ENCODE measurements around the gene H2AZ2.
"Not testable (repeated sequence)": the region's sequence is repeated elsewhere in the genome, so short reads cannot be mapped to it uniquely, and the experiment has no call there.

The H2AZ2 gene

DNA sequence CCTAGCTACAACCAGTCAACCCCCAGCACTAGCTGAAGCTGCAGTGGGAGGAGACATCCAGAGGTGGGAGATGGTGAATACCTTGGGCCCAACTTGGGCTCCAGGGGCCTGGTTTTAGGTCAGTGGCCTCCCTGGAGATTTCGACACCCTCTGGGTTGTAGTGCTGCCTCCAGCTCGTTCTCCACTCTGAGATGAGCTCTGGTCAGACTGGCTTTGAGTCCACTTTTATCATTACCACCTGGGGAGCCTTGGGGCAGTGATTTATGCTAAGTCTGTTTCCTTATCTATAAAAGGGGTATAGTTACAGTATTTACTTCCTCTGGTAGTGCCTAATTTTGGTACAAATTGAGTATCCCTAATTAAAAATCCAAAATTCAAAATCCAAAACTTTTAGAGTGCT, 28.6 kb downstream of the H2AZ2 start:
- FAIRE-seq: no peak
- no peak for DNase-seq (ENCODE audit: low spot score)

DNA sequence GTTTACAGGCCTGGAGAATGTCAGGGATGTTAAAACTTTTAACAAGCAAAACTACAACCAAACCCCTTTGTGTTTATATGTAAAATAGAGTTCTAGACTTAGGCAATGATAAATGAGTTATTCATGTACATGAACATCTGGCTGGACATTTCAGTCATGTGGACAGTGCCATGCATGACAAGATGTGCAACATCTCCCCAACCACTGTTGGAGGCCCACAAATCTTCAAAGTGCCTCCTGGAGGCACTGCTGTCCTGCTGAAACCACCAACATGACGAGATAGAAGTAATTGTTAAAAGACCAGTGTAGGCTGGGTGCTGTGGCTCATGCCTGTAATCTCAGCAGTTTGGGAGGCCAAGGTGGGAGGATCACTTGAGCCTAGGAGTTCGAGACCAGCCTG, 33.0 kb downstream of the H2AZ2 start:
- FAIRE-seq (no peak), DNase-seq (ENCODE audit: low spot score) (no peak)

DNA sequence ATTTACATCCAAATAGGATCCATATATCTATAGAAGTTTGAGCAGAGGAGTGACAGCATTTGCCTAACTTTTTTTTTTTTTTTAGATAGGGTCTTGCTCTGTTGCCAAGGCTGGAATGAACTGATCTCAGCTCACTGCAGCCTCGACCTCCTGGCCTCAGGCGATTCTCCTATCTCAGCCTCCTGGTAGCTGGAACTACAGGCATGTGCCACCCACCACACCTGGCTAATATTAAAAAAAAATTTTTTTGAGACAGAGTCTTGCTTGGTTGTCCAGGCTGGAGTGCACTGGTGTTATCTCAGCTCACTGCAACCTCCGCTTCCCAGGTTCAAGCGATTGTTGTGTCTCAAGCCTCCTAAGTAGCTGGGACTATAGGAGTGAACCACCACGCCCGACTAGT, 36.3 kb downstream of the H2AZ2 start:
- DNase-seq (ENCODE audit: low spot score): no peak
- no peak for FAIRE-seq

DNA sequence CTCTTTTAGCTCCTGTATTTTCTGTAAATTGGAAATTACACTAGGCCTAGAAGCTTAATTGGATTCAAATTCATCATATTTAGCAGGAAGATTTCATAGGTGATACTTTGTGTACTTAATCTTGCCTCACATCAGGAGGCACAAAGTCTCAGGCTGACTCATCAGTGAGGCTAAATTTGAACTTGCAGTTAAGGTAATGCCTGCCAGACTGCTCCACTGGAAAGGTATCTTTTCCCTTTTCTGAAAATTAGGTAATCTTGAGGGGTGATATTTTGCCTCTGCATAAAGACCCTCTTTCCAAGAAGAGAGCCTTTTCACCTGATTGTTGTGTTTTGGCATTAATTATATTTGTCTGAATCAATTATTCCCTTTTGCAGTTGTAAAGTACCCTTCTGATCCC, 36.8 kb downstream of the H2AZ2 start:
- FAIRE-seq: no peak
- DNase-seq (ENCODE audit: low spot score): no peak

DNA sequence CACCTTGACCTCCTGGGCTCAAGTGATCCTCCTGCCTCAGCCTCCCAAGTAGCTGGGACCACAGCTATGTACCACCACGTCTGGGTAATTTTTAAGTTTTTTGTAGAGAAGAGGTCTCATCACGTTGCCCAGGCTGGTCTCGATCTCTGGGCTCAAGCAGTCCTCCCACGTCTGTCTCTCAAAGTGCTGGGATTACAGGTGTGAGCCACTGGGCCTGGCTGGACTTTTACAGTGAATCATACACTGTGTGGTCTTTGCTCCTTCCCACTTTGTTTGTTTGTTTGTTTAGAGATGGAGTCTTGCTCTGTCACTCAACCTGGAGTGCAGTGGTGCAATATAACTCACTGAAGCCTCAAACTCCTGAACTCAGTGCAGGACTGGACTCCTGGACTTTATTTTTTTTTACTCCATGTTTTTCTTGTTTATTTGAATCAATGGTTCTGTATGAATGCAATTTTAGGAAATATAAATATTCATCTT, 38.9 kb downstream of the H2AZ2 start:
- FAIRE-seq: no peak

DNA sequence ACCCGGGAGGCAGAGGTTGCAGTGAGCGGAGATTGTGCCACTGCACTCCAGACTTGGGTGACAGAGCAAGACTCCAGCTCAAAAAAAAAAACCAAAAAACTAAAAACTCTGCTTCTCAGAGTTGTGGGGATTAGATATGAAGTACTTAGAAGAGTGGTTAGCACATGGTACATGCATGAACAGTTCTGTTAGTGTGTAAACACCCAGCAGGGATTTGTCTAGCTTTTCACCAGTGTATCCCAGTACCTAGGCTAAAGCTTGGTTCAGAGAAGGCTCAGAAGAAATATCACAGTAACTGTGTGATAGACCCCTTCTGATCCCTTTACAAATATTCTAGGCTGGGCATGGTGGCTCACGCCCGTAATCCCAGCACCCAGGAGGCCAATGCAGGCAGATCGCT, 41.9 kb downstream of the H2AZ2 start:
- FAIRE-seq: no peak
- DNase-seq (ENCODE audit: low spot score): no peak

More for the DNA sequence above, 38.9 kb downstream of the H2AZ2 start:
- no peak for DNase-seq (ENCODE audit: low spot score)

DNA sequence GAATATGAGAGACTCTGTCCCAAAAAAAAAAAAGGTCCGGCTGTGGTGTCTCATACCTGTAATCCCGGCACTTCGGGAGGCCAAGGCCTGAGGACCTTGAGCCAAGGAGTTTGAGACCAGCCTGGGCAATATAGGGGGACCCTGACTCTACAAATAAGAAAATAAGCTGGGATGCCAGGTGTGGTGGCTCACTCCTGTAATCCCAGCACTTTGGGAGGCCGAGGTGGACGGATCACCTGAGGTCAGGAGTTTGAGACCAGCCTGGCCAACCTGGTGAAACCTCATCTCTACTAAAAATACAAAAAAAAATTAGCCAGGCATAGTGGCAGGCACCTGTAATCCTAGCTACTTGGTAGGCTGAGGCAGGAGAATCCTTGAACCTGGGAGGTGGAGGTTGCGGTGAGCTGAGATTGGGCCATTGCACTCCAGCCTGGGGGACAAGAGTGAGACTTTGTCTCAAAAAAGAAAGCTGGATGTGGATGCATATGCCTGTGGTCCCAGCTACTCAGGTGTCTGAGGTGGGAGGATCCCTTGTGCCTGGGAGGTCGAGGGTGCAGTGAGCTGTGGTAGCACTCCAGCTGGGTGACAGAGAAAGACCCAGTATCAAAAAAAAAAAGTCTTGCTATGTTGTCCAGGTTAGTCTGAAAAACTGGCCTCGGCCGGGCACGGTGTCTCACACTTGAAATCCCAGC, 43.9 kb downstream of the H2AZ2 start:
- not testable (repeated sequence) for FAIRE-seq

DNA sequence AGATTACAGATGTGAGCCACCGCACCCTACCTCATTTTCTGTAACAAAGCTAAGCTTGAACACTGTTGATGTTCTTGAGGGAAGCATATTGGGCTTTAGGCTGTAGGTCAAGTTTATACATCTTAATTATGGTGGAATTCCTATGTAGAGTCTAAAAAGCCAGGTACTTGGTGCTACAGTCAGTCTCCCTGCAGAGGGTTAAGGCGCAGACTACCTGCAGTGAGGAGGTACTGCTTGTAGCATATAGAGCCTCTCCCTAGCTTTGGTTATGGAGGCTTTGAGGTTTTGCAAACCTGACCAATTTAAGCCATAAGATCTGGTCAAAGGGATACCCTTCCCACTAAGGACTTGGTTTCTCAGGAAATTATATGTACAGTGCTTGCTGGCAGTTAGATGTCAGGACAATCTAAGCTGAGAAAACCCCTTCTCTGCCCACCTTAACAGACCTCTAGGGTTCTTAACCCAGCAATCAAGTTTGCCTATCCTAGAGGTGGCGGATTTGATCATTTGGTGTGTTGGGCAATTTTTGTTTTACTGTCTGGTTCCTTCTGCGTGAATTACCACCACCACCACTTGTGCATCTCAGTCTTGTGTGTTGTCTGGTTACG, 45.4 kb downstream of the H2AZ2 start:
- FAIRE-seq (no peak), DNase-seq (ENCODE audit: low spot score) (no peak)

More for the DNA sequence above, 43.9 kb downstream of the H2AZ2 start:
- not testable (repeated sequence) for DNase-seq (ENCODE audit: low spot score)

DNA sequence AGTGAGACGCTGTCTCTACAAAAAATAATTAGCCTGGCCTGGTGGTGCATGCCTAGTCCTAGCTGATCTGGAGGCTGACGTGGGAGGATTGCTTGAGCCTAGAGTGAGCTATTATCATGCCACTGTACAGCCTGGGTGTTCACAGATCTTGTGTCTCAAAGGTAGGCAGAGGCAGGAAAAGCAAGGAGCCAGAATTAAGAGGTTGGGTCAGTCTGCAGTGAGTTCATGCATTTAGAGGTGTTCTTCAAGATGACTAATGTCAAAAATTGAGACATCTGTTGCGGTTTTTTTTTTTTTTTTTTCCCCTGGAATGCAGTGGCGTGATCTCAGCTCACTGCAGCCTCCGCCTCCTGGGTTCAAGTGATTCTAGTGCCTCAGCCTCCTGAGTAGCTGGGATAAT, 46.0 kb downstream of the H2AZ2 start:
- DNase-seq (ENCODE audit: low spot score) (peak; percentile 39), FAIRE-seq (no peak)

DNA sequence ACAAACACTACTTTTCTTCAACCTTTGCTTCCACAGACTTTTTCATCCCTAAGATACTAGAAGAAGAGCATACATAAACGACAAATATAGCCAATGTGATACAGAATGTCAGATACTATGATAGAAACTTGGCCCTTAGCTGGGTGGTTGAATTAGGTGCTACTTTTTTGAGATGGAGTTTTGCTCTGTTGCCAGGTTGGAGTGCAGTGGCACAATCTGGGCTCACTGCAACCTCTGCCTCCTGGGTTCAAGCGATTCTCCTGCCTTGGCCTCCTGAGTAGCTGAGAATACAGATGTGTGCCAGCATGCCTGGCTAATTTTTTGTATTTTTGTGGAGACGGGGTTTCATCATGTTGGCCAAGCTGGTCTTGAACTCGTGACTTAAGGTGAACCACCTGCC, 47.9 kb downstream of the H2AZ2 start:
- FAIRE-seq (no peak), DNase-seq (ENCODE audit: low spot score) (no peak)

DNA sequence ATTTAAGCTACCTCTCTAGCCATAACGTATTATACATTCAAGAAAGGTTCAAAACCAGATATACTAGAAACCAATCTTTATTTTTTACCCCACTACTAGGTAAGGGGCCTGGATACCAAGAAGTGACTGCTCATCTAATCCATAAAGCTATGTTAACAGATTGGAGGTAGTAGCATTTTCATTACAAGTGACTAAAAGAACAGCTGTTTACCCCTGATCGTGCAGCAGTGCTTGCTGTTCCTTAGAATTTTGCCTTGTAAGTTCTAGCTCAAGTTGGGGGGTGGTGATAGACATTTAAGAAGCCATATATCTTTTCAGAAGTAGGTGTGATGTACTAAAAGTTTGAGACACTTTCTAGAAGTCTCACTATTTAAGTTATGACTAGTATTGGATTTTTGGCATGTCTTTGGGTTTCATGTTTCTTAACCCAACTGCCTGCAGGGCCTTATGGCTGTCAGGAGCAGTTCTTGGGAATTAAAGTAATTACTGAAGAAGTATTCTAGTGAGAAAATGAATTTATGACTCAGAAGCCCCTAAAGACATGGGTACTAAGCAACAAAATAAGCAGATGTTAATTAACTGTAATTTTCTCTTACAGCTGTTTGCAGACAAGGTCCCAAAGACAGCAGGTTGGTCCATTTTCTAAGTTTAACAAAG, 49.1 kb downstream of the H2AZ2 start:
- DNase-seq (ENCODE audit: low spot score) (no peak), FAIRE-seq (no peak)

DNA sequence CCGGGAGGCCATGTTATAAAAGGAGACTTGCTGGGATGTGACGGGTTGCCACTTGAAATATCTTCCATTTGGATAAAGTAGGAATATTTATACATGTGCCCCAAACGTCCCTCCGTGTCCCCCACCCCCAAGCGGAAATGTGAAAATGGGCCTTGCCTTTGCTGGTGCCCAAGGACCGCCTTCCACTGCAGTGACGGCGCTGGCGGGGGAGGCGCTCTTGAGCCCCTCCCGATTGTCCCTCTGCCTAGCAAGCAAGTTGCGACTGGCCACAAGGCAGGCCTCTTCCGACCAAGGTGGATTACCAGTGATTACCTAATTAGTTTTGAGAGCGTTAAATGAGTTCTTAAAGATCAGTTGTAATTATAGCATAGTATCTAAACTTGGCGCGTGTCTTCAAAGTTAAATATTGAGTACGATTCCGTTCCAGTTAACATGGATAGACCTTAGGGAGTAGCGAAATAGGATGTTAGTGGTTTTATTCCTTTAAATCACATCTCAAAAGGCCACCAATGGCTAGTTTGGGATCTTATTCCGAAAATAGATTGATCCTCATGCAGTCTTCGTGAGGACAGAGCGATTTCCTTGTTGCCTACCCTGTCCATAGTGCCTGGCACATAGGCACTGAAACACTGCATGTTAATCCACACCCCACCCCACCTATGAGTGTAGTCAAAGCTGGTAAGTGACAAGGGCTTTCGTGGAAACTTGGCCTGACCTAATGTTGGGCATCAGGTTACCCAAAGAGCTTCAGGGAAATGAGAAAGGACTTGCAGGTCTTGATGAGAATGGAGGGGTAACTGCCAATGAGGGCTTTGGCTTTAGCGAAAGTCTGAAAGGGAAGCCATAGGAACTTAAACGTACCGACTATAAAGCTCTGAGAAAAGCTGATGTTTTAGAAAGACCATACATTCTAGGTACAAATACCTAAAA, 50.3 kb downstream of the H2AZ2 start:
- peak; percentile 54 for FAIRE-seq
- DNase-seq (ENCODE audit: low spot score): peak; percentile 83

DNA sequence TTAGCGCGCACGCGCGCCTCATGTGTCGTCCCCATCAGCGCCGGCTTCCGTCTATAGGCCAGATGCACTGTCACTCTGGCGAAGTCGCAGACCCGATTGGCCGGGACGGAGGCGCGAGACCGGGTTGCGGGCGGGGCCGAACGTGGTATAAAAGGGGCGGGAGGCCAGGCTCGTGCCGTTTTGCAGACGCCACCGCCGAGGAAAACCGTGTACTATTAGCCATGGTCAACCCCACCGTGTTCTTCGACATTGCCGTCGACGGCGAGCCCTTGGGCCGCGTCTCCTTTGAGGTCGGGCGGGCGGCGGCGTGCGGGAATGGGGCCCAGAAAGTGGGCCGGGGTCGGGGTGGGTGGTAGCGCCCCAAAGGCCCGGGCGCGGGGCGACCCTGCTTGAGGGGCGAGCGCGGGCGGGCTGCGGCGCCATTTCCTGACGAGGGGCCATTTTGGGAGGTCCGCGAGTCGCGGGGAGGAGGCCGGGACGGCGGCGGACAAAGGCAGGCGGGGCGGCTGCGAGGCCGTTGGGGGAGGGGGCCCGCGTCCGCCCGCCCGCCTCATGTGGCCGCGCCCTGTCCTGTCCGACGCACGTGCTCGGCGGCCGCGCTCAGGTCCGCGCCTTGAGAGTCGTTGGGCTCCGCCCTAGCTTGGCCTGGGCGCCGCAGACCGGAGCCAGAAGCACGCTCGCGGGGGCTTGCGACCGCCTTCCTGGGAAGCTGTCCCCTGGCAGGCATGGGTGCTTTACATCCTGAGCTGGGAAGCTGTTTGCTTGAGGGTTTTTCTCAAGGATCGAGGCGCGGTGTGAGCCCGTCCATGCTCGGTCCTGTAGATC, 51.2 kb downstream of the H2AZ2 start, which contains the start of gene PPIA:
Gene PPIA (plus strand): TSS at position 178 of the 825 bp plus-strand sequence. CDS start 44 bp downstream, at position 222.
- FAIRE-seq: peak; percentile 36
- peak; percentile 97 for DNase-seq (ENCODE audit: low spot score)

DNA sequence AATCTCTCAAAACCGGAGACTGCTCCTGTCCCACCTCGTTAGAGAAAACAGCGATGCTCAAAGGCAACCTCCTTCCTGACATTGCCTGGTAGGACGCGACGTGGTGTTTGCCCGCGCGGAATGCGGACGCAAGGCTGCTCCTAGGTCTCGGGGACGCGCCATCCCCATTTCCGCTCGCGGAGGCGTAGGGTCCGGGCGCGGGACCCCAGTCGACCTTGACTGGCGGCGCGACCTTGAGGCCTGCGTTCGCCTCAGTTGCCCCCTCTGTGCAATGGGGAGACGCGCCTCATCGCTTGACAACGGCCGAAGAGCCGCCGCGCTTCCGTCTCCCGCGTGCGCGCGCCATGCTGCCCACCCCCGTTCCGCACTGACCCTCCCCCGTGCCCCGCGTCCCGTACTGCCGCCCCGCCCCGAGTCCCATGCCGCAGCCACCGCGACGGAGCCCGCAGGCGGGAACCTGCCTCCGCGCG, 51.8 kb downstream of the H2AZ2 start:
- DNase-seq (ENCODE audit: low spot score) (peak; percentile 61), FAIRE-seq (no peak)

DNA sequence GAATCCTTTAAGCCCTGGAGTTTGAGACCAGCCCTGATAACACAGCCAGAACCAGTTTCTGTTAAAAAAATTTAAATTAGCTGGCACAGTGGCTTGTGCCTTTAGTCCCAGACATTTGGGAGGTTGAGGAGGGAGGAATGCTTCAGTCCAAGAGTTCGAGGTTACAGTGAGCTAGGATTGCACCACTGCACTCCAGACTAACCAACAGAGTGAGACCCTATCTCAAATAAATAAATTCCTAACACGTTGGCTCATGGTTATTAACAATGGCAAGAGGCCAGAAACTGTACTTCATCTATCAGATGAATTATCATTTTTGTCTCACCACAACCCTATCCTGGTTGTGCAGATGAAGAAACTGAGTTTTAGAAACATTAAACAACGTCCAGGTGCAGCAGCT, 53.6 kb downstream of the H2AZ2 start:
- FAIRE-seq: no peak

DNA sequence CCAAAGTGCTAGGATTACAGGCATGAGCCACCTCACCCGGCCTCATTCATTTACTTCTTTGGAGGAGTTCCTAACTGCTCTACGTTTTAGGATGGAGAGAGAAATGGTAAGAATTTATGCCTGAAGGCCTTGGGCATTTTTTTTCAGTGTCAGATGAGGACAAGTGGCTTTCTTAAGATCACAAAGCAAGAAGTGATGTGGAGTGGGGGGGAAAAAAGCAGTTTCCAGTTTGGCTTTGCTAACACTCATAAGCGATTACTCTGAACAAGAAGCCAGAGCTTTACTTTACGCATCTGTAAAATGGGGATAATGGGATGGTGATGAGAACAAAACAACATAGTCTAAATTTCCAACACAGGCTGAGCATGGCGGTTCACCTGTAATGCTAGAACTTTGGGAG, 54.0 kb downstream of the H2AZ2 start:
- FAIRE-seq: no peak
- DNase-seq (ENCODE audit: low spot score): no peak

More for the DNA sequence above, 53.6 kb downstream of the H2AZ2 start:
- no peak for DNase-seq (ENCODE audit: low spot score)

DNA sequence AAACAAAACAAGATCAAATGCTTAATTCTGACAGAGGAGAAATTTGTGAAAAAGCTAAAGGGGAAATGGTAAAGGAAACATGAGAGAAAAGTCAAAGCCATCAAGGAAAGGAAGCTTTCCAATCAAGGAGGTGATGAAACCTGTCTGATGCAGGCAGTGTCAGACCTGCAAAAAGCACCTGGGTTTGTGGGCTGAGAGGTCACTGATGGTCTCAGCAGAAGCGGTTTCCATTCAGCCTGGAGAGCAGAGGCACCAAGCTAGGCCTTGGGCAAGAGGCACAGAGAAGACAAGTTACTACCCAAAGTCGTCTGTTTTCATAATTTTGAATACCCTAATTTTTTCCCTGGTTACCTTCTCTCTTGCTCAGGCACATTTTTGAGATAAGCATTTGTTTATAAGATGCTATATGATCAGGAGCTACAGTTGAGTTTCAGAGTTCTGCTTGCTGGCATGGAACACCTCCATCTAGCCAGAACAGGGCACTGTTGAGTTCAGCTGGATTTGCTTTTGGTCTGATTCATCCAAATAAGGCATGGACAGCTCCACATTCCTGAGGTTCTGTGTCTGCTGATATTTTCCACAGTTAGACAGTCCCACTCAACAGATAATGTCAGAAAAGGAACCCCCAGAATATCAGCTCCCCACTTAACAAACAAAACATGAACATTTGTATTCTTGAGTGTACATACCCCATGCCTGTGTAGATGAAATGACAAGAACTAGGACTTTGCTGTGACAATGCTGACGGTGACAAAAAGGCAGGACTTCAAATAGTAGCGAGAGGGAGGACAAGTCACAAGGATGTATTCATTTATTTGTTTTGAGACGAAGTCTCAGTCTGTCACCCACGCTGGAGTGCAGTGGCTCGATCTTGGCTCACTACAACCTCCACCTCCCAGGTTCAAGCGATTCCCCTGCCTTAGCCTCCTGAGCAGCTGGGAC, 56.3 kb downstream of the H2AZ2 start:
- FAIRE-seq (no peak), DNase-seq (ENCODE audit: low spot score) (no peak)

DNA sequence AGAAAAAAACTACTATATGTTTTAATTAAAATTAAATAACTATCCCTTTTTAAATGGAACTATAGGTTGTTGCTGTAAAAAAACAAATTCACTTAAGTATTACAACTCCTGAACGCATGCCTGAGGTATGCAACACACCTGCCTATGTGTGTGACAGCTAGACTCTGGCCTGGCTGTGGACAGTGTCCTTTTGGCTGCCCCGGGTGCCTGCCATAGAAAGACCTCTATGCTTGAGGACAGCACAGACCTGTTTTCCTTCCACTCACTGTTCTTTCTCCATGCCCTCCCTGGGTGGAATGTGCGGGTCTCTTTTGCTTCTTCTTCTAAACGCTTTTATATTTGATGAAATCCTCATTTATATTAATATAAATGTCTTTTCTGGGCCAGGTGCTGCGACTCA, 57.9 kb downstream of the H2AZ2 start:
- no peak for DNase-seq (ENCODE audit: low spot score)
- no peak for FAIRE-seq

DNA sequence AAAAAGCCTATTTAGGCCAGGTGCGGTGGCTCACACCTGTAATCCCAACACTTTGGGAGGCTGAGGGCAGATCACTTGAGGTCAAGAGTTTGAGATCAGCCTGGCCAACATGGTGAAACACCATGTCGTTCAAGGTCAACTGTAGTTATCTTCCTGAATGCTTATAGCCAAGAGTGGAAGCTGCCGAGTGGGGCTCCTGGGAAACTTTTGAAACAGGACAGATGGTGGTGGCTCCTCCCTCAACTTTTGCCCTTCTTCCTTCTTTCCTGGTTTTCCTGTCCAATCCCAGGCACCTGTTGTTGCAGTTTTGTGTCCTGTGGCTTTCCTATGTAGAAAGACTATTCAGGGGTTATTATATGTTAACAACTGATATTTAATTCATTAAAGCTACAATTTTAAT, 60.1 kb downstream of the H2AZ2 start:
- no peak for FAIRE-seq

More for the DNA sequence above, 60.1 kb downstream of the H2AZ2 start:
- no peak for DNase-seq (ENCODE audit: low spot score)

Measured in RCC 7860 (cell line).